ENCODE data around the gene NEDD8.
A peak's percentile ranks its signal among the peaks of the same experiment; 100 is the strongest.
"Not testable (repeated sequence)": the region's sequence is repeated elsewhere in the genome, so short reads cannot be mapped to it uniquely, and the experiment has no call there.

The NEDD8 gene

GRCh38 chr14:24222987-24223386 lies 9.2 kb downstream of the NEDD8 start:
- DNase-seq (ENCODE audit: low read depth in 2 of 2): not testable (repeated sequence)

GRCh38 chr14:24219521-24219920 lies 12.6 kb downstream of the NEDD8 start:
- DNase-seq (ENCODE audit: low read depth in 2 of 2): no peak

- DNase-seq (ENCODE audit: low read depth in 2 of 2): no peak
Measured at GRCh38 chr14:24219080-24219479, 13.1 kb downstream of the NEDD8 start.

GRCh38 chr14:24216876-24217275 lies 15.3 kb downstream of the NEDD8 start:
- DNase-seq (ENCODE audit: low read depth in 2 of 2): not testable (repeated sequence)

GRCh38 chr14:24216345-24216699 lies 15.8 kb downstream of the NEDD8 start:
- no peak for DNase-seq (ENCODE audit: low read depth in 2 of 2)

GRCh38 chr14:24215495-24216344 lies 16.4 kb downstream of the NEDD8 start, which contains the start of gene MDP1:
Gene MDP1, minus strand, starts transcription at chr14:24216066. Its CDS starts 111 bp downstream, at chr14:24215955.
- peak; percentile 66 to 73 for DNase-seq (ENCODE audit: low read depth in 2 of 2)

- no peak for DNase-seq (ENCODE audit: low read depth in 2 of 2)
Measured at GRCh38 chr14:24213866-24214662, 18.1 kb downstream of the NEDD8 start.

- peak; percentile 92 to 95 for DNase-seq (ENCODE audit: low read depth in 2 of 2)
Measured at GRCh38 chr14:24212924-24213865, 19.0 kb downstream of the NEDD8 start, which contains the start of gene CHMP4A. Gene CHMP4A, minus strand, starts transcription at chr14:24213488. Its CDS starts 49 bp downstream, at chr14:24213439.

GRCh38 chr14:24211311-24211710 lies 20.9 kb downstream of the NEDD8 start:
- DNase-seq (ENCODE audit: low read depth in 2 of 2): no peak

GRCh38 chr14:24207625-24208024 lies 24.5 kb downstream of the NEDD8 start:
- no peak for DNase-seq (ENCODE audit: low read depth in 2 of 2)

GRCh38 chr14:24207104-24207551 lies 25.0 kb downstream of the NEDD8 start:
- no peak for DNase-seq (ENCODE audit: low read depth in 2 of 2)

- no peak for DNase-seq (ENCODE audit: low read depth in 2 of 2)
Measured at GRCh38 chr14:24206260-24207103, 25.7 kb downstream of the NEDD8 start.

GRCh38 chr14:24204163-24205146 lies 27.7 kb downstream of the NEDD8 start:
- no peak for DNase-seq (ENCODE audit: low read depth in 2 of 2)

GRCh38 chr14:24203249-24203886 lies 28.8 kb downstream of the NEDD8 start:
- DNase-seq (ENCODE audit: low read depth in 2 of 2): not testable (repeated sequence)

- not testable (repeated sequence) for DNase-seq (ENCODE audit: low read depth in 2 of 2)
Measured at GRCh38 chr14:24202538-24202937, 29.6 kb downstream of the NEDD8 start.

- DNase-seq (ENCODE audit: low read depth in 2 of 2): no peak
Measured at GRCh38 chr14:24198814-24199524, 33.2 kb downstream of the NEDD8 start.

GRCh38 chr14:24197056-24197450 lies 35.1 kb downstream of the NEDD8 start:
- DNase-seq (ENCODE audit: low read depth in 2 of 2): no peak

Data from stimulated activated CD8-positive, alpha-beta memory T cell treated with anti-CD3 and anti-CD28 coated beads, Interleukin-15, amount 100 ng/mL, for 4 hours (primary cell).